Measurements from ENCODE around the gene PABPC1L.

GRCh38 chr20:44938637-44939036, 28.8 kb downstream of the PABPC1L start:
- TF ChIP-seq CTCF (IDR thresholded peaks at IDR 0.05) (no peak), EP300 (IDR thresholded peaks at IDR 0.05) (no peak), POLR2A (IDR thresholded peaks at IDR 0.05) (no peak), POLR2AphosphoS5 (IDR thresholded peaks at IDR 0.05) (no peak)

All from upper lobe of left lung (tissue), 4 donors.